MM.1S (cell line): ENCODE data around the gene PLXNA2.

ENCODE experiments used
- DNase-seq: peaks from one replicate; pipeline ENCODE4 v3.0.0-alpha.2; 2015
- H2AFZ ChIP-seq: fragments of 300-600 bp; sonication (generic); 2 replicates; pipeline ENCODE4 v1.6.0; 2016; ENCODE audit warnings: antibody characterized with exemption, low read length
- H3F3A ChIP-seq: fragments of 300-600 bp; sonication (generic); 2 replicates; pipeline ENCODE4 v1.6.1; 2016; ENCODE audit warnings: mild to moderate bottlenecking, antibody characterized with exemption, low read length, moderate library complexity, mixed read lengths; ENCODE audit not compliant: insufficient read depth
- H3K27ac ChIP-seq: fragments of 300-600 bp; sonication (generic); 2 replicates; pipeline ENCODE4 v1.5.1; 2016; ENCODE audit warnings: mild to moderate bottlenecking, low read length
- H3K27me3 ChIP-seq: fragments of 300-600 bp; sonication (generic); replicated peaks from 2 replicates; pipeline ENCODE4 v1.6.0; 2016; ENCODE audit warnings: low read length; ENCODE audit not compliant: insufficient read depth
- H3K36me3 ChIP-seq: fragments of 300-600 bp; sonication (generic); replicated peaks from 2 replicates; pipeline ENCODE4 v1.6.1; 2016; ENCODE audit warnings: mild to moderate bottlenecking, low read length, mixed read lengths; ENCODE audit not compliant: insufficient read depth
- H3K4me1 ChIP-seq: fragments of 300-600 bp; sonication (generic); 2 replicates; pipeline ENCODE4 v1.6.1; 2016; ENCODE audit warnings: low read length, mixed read lengths
- H3K4me2 ChIP-seq: fragments of 300-600 bp; sonication (generic); 2 replicates; pipeline ENCODE4 v1.6.0; 2016; ENCODE audit warnings: low read depth, low read length
- H3K4me3 ChIP-seq: fragments of 300-600 bp; sonication (generic); 2 replicates; pipeline ENCODE4 v1.5.1; 2016; ENCODE audit warnings: low read length, mixed read lengths
- H3K79me2 ChIP-seq: fragments of 300-600 bp; sonication (generic); 2 replicates; pipeline ENCODE4 v1.6.1; 2016; ENCODE audit warnings: mixed run types, low read length, mixed read lengths
- H3K9ac ChIP-seq: fragments of 300-600 bp; sonication (generic); 2 replicates; pipeline ENCODE4 v1.6.1; 2016; ENCODE audit warnings: low read length, mixed read lengths
- H3K9me2 ChIP-seq: fragments of 300-600 bp; sonication (generic); replicated peaks from 2 replicates; pipeline ENCODE4 v1.6.1; 2016; ENCODE audit warnings: mild to moderate bottlenecking, low read length, mixed read lengths; ENCODE audit not compliant: insufficient read depth
- H3K9me3 ChIP-seq: fragments of 300-600 bp; sonication (generic); replicated peaks from 2 replicates; pipeline ENCODE4 v1.6.1; 2016; ENCODE audit warnings: mild to moderate bottlenecking, low read length, mixed read lengths; ENCODE audit not compliant: insufficient read depth
- H4K20me1 ChIP-seq: fragments of 300-600 bp; sonication (generic); 2 replicates; pipeline ENCODE4 v1.6.1; 2016; ENCODE audit warnings: mild to moderate bottlenecking, low read length, moderate library complexity, mixed read lengths; ENCODE audit not compliant: insufficient read depth
- CTCF ChIP-seq: fragments of 300-600 bp; sonication (generic); IDR thresholded peaks from 2 replicates; pipeline ENCODE4 v1.5.1; 2016; ENCODE audit warnings: antibody characterized with exemption, low read length, mixed read lengths
- EZH2 ChIP-seq: fragments of 300-600 bp; sonication (generic); optimal IDR thresholded peaks from 2 replicates; pipeline ENCODE3; 2017; ENCODE audit warnings: low read depth, mild to moderate bottlenecking, antibody characterized with exemption, low read length, mixed read lengths
- EZH2phosphoT487 ChIP-seq: fragments of 300-600 bp; sonication (generic); IDR thresholded peaks from 2 replicates; pipeline ENCODE4 v1.6.1; 2018; ENCODE audit warnings: antibody characterized with exemption, low read length

PLXNA2 gene

GRCh38 chr1:208221291-208221622 lies 22.9 kb downstream of the PLXNA2 start:
- 0 out of 2 replicates have a peak, but pooled peaks cover 4% of the 10 kb centered on the region for H3F3A ChIP-seq
- no peak overlapping the region for H3K4me2 ChIP-seq

GRCh38 chr1:208219659-208220282 lies 24.4 kb downstream of the PLXNA2 start:
- Histone ChIP-seq H3K4me3 (no peak overlapping the region), H3F3A (0 out of 2 replicates have a peak, but pooled peaks cover 4% of the 10 kb centered on the region), H2AFZ (no peak overlapping the region), H3K4me2 (no peak overlapping the region), H3K27ac (no peak overlapping the region), H3K27me3 (no peaks in the 10 kb centered on the region), H3K36me3 (no peaks in the 10 kb centered on the region), H3K9ac (no peak overlapping the region), H3K9me3 (no peaks in the 10 kb centered on the region), H3K9me2 (no peaks in the 10 kb centered on the region), H3K4me1 (peaks cover 6% of the 10 kb centered on the region), H3K79me2 (no peaks in the 10 kb centered on the region), H4K20me1 (no peaks in the 10 kb centered on the region)
- no peak for DNase-seq
- TF ChIP-seq CTCF: no peak
- TF ChIP-seq EZH2phosphoT487: no peak
- TF ChIP-seq EZH2: no peak

More at GRCh38 chr1:208221291-208221622, 22.9 kb downstream of the PLXNA2 start:
- Histone ChIP-seq H3K4me3 (no peak overlapping the region), H3K36me3 (no peaks in the 10 kb centered on the region), H2AFZ (no peak overlapping the region), H4K20me1 (no peaks in the 10 kb centered on the region), H3K9me3 (no peaks in the 10 kb centered on the region), H3K9me2 (no peaks in the 10 kb centered on the region), H3K4me1 (peaks cover 6% of the 10 kb centered on the region), H3K27ac (no peak overlapping the region), H3K79me2 (no peaks in the 10 kb centered on the region), H3K9ac (no peak overlapping the region), H3K27me3 (no peaks in the 10 kb centered on the region)
- DNase-seq: no peak
- TF ChIP-seq EZH2phosphoT487: no peak
- TF ChIP-seq EZH2: no peak

- TF ChIP-seq EZH2phosphoT487: no peak
- TF ChIP-seq CTCF: no peak
- no peak for TF ChIP-seq EZH2
- no peaks in the 10 kb centered on the region for H3K9me2 ChIP-seq
- H3K9me3 ChIP-seq: no peaks in the 10 kb centered on the region
- DNase-seq: no peak
- H4K20me1 ChIP-seq: no peaks in the 10 kb centered on the region
- no peak overlapping the region for H3K27ac ChIP-seq
- H3K4me3 ChIP-seq: no peak overlapping the region
- peaks cover 6% of the 10 kb centered on the region for H3K4me1 ChIP-seq
- H3K4me2 ChIP-seq: no peak overlapping the region
- no peaks in the 10 kb centered on the region for H3K79me2 ChIP-seq
- H3F3A ChIP-seq: 0 out of 2 replicates have a peak, but pooled peaks cover 4% of the 10 kb centered on the region
- H3K9ac ChIP-seq: no peak overlapping the region
- H3K36me3 ChIP-seq: no peaks in the 10 kb centered on the region
- H2AFZ ChIP-seq: no peak overlapping the region
- H3K27me3 ChIP-seq: no peaks in the 10 kb centered on the region
Measured at GRCh38 chr1:208219098-208219658, 25.0 kb downstream of the PLXNA2 start.
